ENCODE results near the gene HLA-DQA1. TPM values are rescaled to one million over a fixed set of nuclear protein-coding genes. Genes with fewer than 3 reads are reported as not detected.

Gene HLA-DQA1
- total RNA-seq, 1 donor from 2014 or later, result 7.4 TPM

DNA sequence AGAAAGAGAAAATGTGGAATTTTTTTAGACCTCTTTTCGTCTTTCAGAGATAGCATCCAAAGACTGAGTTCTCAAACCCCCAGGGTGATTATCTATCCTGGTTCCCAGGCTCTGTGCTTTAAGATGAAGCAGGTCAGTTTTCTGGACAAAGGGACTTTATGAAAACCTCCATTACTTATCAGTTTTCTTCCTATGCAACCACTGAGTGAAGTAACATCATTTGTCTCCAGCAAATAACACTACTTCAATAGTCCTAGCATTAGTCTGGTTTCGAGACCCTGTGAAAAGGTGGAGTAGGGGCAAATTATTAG lies 29.3 kb upstream of the HLA-DQA1 start:
- no peaks in the 10 kb centered on the region for H3K27me3 ChIP-seq
- no peak overlapping the region for H3K4me3 ChIP-seq
- intact Hi-C loops (cut with DNase I), result no loop called here
- TF ChIP-seq, protein P1, sequence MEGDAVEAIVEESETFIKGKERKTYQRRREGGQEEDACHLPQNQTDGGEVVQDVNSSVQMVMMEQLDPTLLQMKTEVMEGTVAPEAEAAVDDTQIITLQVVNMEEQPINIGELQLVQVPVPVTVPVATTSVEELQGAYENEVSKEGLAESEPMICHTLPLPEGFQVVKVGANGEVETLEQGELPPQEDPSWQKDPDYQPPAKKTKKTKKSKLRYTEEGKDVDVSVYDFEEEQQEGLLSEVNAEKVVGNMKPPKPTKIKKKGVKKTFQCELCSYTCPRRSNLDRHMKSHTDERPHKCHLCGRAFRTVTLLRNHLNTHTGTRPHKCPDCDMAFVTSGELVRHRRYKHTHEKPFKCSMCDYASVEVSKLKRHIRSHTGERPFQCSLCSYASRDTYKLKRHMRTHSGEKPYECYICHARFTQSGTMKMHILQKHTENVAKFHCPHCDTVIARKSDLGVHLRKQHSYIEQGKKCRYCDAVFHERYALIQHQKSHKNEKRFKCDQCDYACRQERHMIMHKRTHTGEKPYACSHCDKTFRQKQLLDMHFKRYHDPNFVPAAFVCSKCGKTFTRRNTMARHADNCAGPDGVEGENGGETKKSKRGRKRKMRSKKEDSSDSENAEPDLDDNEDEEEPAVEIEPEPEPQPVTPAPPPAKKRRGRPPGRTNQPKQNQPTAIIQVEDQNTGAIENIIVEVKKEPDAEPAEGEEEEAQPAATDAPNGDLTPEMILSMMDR (IDR thresholded peaks at IDR 0.05), result no peak
- TF ChIP-seq POLR2A (IDR thresholded peaks at IDR 0.05), result no peak
- TF ChIP-seq POLR2AphosphoS5 (IDR thresholded peaks at IDR 0.05; ENCODE audit: insufficient read depth in 1 of 2, low read depth in 1 of 2), result no peak
- DNase-seq (ENCODE audit: extremely low spot score in 2 of 2), result no peak
- H3K36me3 ChIP-seq, result no peaks in the 10 kb centered on the region
- no peaks in the 10 kb centered on the region for H3K4me1 ChIP-seq
- no peak overlapping the region for H3K27ac ChIP-seq
- H3K9me3 ChIP-seq, result no peaks in the 10 kb centered on the region

DNA sequence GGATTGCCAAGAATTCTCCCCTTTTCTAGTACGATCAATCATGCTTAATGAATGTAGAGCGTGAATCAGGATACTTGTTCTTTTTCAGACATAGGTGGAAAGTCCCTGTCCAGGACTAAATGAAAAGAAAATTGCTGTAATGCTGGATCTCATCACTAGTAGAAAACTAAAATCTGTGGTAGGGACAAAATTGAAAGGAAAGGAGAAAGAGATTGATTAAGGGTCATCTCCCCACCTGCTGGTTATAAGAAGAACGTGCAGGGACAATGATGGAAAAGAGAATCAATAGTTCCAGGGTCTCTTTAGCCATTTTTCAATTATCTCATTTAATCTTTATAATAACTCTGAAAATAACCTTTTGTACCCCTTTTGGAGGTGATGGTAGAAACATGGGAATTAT lies 28.8 kb upstream of the HLA-DQA1 start:
- no peak for DNase-seq (ENCODE audit: extremely low spot score in 2 of 2)
- H3K36me3 ChIP-seq, result no peaks in the 10 kb centered on the region
- no peaks in the 10 kb centered on the region for H3K4me1 ChIP-seq
- no peak overlapping the region for H3K27ac ChIP-seq
- no peak for TF ChIP-seq POLR2AphosphoS5 (IDR thresholded peaks at IDR 0.05; ENCODE audit: insufficient read depth in 1 of 2, low read depth in 1 of 2)
- TF ChIP-seq, protein P1 (IDR thresholded peaks at IDR 0.05), result no peak
- no peak for TF ChIP-seq POLR2A (IDR thresholded peaks at IDR 0.05)
- H3K9me3 ChIP-seq, result no peaks in the 10 kb centered on the region
- H3K4me3 ChIP-seq, result no peak overlapping the region
- H3K27me3 ChIP-seq, result no peaks in the 10 kb centered on the region
- intact Hi-C loops (cut with DNase I), result no loop called here

DNA sequence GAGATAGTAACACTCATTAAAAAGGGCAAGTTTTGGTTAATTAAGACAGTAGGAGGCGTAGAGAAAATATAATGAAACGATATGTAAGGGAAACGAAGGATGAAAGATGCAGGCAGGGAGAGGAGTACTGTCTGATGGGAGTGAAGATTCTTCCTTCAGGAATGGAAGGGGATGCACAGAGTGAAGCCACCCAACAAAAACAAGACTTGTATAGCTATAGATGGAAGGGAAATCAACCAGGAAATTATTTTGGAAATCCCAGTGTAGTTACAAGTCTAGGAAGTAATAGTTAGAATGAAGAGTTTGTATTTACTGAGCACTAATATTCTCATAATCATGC lies 27.8 kb upstream of the HLA-DQA1 start:
- TF ChIP-seq POLR2AphosphoS5 (IDR thresholded peaks at IDR 0.05; ENCODE audit: insufficient read depth in 1 of 2, low read depth in 1 of 2) (no peak), POLR2A (IDR thresholded peaks at IDR 0.05) (no peak)
- TF ChIP-seq, protein P1 (IDR thresholded peaks at IDR 0.05), result no peak
- DNase-seq (ENCODE audit: extremely low spot score in 2 of 2), result no peak
- H3K9me3 ChIP-seq, result no peaks in the 10 kb centered on the region
- no peak overlapping the region for H3K4me3 ChIP-seq
- no peaks in the 10 kb centered on the region for H3K4me1 ChIP-seq
- H3K27me3 ChIP-seq, result no peaks in the 10 kb centered on the region
- intact Hi-C loops (cut with DNase I), result no loop called here
- peak overlapping the region; percentile 48 for H3K27ac ChIP-seq
- H3K36me3 ChIP-seq, result no peaks in the 10 kb centered on the region

DNA sequence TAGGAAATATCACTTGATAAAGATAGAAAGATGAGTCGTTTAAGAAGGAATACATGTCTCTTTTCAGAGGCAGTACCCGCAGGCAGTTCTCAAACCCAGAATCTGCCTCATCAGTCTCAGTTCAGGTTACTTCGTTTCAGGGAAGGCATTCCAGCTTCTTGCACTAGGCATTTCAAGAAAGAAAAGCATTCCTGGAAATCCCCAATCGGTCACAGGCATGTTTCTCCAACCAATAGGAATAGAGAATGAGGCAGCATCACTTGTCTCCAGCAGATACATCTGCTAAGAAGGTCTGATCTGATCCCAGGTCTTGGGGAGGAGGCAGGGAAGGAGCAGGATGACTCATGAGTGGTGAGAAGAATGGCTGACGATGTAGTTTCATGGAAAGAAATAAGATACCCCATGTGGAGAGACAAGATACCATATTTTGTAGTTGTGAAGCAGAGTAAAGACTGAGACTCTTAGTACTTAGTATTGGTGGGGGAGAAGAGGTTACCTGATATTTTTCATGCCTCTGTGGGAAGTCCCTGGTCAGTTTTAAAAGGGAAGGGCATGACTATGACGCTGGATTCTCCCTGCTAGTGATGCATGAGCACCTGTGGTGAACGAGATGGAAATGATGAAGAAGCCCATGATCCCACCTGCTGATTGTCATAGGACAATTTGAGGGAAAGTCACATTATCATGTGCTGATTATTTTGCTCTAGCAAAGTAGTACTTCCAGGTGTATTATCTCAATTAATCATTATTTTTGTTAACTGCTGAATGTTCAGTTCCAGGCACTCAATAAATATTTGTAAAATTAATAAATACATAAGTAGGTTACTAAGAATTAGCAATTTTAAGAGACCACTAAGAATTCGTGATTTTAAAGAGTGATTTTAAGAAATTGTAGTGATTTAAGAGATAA lies 27.2 kb upstream of the HLA-DQA1 start:
- Histone ChIP-seq H3K36me3 (no peaks in the 10 kb centered on the region), H3K27me3 (no peaks in the 10 kb centered on the region), H3K4me3 (no peak overlapping the region), H3K9me3 (no peaks in the 10 kb centered on the region), H3K4me1 (no peaks in the 10 kb centered on the region), H3K27ac (peak overlapping the region; percentile 48)
- DNase-seq (ENCODE audit: extremely low spot score in 2 of 2), result no peak
- TF ChIP-seq POLR2AphosphoS5 (IDR thresholded peaks at IDR 0.05; ENCODE audit: insufficient read depth in 1 of 2, low read depth in 1 of 2) (peak in 1 of 2 donors; percentile 48), POLR2A (IDR thresholded peaks at IDR 0.05) (no peak)
- TF ChIP-seq, protein P1 (IDR thresholded peaks at IDR 0.05), result no peak
- intact Hi-C loops (cut with DNase I), result no loop called here

DNA sequence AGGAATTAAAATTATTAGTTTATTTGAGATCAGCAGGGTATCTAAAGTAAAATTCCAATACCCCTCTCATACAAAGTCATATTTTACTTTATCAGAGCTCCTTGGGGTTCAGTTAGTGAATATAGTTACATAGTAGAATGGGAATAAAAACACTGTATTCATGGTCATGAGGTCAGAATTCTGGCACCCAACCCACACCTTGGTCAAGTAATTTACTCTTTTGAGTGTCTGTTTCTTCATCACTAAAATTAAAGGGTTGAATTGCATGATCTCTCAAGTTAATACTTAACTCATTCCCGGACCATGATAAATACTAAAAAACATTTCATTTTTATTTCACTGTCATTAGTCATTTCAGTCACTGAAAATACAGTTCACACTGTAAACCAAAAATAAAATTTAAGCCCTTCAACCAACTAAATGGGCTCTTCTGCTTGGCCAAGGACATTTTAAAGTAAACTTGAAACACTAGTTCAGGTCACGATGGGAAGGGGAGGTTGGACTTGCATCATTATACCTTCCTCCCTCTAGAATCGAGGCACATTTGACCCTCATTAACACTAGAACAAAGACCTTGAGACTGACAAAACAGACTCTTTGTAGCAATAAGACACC lies 26.4 kb upstream of the HLA-DQA1 start:
- no peaks in the 10 kb centered on the region for H3K4me1 ChIP-seq
- H3K36me3 ChIP-seq, result no peaks in the 10 kb centered on the region
- intact Hi-C loops (cut with DNase I), result no loop called here
- no peak overlapping the region for H3K4me3 ChIP-seq
- no peaks in the 10 kb centered on the region for H3K27me3 ChIP-seq
- no peak for DNase-seq (ENCODE audit: extremely low spot score in 2 of 2)
- TF ChIP-seq, protein P1 (IDR thresholded peaks at IDR 0.05), result no peak
- TF ChIP-seq POLR2AphosphoS5 (IDR thresholded peaks at IDR 0.05; ENCODE audit: insufficient read depth in 1 of 2, low read depth in 1 of 2) (no peak), POLR2A (IDR thresholded peaks at IDR 0.05) (no peak)
- no peak overlapping the region for H3K27ac ChIP-seq
- no peaks in the 10 kb centered on the region for H3K9me3 ChIP-seq
